Trophoblast cell (in vitro differentiated cells and primary cell): ENCODE data around the gene TRAF4.
A peak's percentile ranks its signal among the peaks of the same experiment; 100 is the strongest.

Source experiments
- DNase-seq, 2 donors: peaks; one replicate each; pipeline ENCODE4 v3.0.0-alpha.2; 2016
- H2AFZ ChIP-seq: 2 replicates; pipeline ENCODE4 v1.6.1; 2013; ENCODE audit warnings: low read length, moderate library complexity, mild to moderate bottlenecking; ENCODE audit not compliant: insufficient read depth, poor library complexity
- H2AK5ac ChIP-seq: 2 replicates; pipeline ENCODE4 v1.6.1; 2013; ENCODE audit warnings: mild to moderate bottlenecking, low read length
- H2BK120ac ChIP-seq: 2 replicates; pipeline ENCODE4 v1.6.1; 2013; ENCODE audit warnings: low read length, mild to moderate bottlenecking, moderate library complexity; ENCODE audit not compliant: insufficient read depth, poor library complexity
- H2BK12ac ChIP-seq: 2 replicates; pipeline ENCODE4 v1.6.1; 2013; ENCODE audit warnings: mild to moderate bottlenecking, low read length, moderate library complexity
- H2BK5ac ChIP-seq: 2 replicates; pipeline ENCODE4 v1.6.1; 2013; ENCODE audit warnings: low read length, low read depth, moderate library complexity, mild to moderate bottlenecking; ENCODE audit not compliant: poor library complexity
- H3K14ac ChIP-seq: 2 replicates; pipeline ENCODE4 v1.6.1; 2013; ENCODE audit warnings: mild to moderate bottlenecking, low read length
- H3K18ac ChIP-seq: 2 replicates; pipeline ENCODE4 v1.6.1; 2013; ENCODE audit warnings: mild to moderate bottlenecking, low read length
- H3K23ac ChIP-seq: 2 replicates; pipeline ENCODE4 v1.6.1; 2013; ENCODE audit warnings: low read length
- H3K27ac ChIP-seq: 2 replicates; pipeline ENCODE4 v1.5.1; 2013; ENCODE audit warnings: low read depth, mild to moderate bottlenecking, inconsistent platforms, low read length, moderate library complexity
- H3K27me3 ChIP-seq: 2 replicates; pipeline ENCODE4 v1.6.1; 2013; ENCODE audit warnings: inconsistent platforms, mild to moderate bottlenecking, low read length, moderate library complexity; ENCODE audit not compliant: insufficient read depth
- H3K36me3 ChIP-seq, 2 experiments: 1 replicate in 1 of 2; 2 replicates in 1 of 2; pipeline ENCODE4 v1.6.1; 2013; ENCODE audit warnings: low read length in 2 of 2, mild to moderate bottlenecking in 2 of 2, moderate library complexity in 1 of 2; ENCODE audit not compliant: insufficient read depth in 2 of 2, control insufficient read depth in 1 of 2
- H3K4ac ChIP-seq: 2 replicates; pipeline ENCODE4 v1.6.1; 2013; ENCODE audit warnings: low read depth, mild to moderate bottlenecking, low read length, moderate library complexity
- H3K4me1 ChIP-seq, 2 experiments: 1 replicate in 1 of 2; 2 replicates in 1 of 2; pipeline ENCODE4 v1.6.1; 2013; ENCODE audit warnings: low read length in 2 of 2, mild to moderate bottlenecking in 2 of 2, moderate library complexity in 1 of 2; ENCODE audit not compliant: insufficient read depth in 2 of 2, control insufficient read depth in 1 of 2
- H3K4me2 ChIP-seq: 2 replicates; pipeline ENCODE4 v1.6.1; 2013; ENCODE audit warnings: inconsistent platforms, mild to moderate bottlenecking, low read length, moderate library complexity
- H3K4me3 ChIP-seq: 2 replicates; pipeline ENCODE4 v1.5.1; 2013; ENCODE audit warnings: mild to moderate bottlenecking, low read depth, low read length, inconsistent platforms
- H3K79me1 ChIP-seq: one replicate; pipeline ENCODE4 v1.6.1; 2013; ENCODE audit warnings: low read length
- H3K79me2 ChIP-seq: 2 replicates; pipeline ENCODE4 v1.6.1; 2013; ENCODE audit warnings: low read length, mild to moderate bottlenecking; ENCODE audit not compliant: control insufficient read depth, insufficient read depth, poor library complexity
- H3K9ac ChIP-seq: 2 replicates; pipeline ENCODE4 v1.6.1; 2013; ENCODE audit warnings: mild to moderate bottlenecking, low read length
- H3K9me3 ChIP-seq: 2 replicates; pipeline ENCODE4 v1.6.1; 2013; ENCODE audit warnings: low read depth, mild to moderate bottlenecking, control low read depth, inconsistent platforms, low read length; ENCODE audit not compliant: insufficient read depth
- H4K12ac ChIP-seq: 2 replicates; pipeline ENCODE4 v1.6.1; 2013; ENCODE audit warnings: low read depth, mild to moderate bottlenecking, low read length, moderate library complexity
- H4K8ac ChIP-seq: 2 replicates; pipeline ENCODE4 v1.6.1; 2013; ENCODE audit warnings: low read depth, mild to moderate bottlenecking, low read length, moderate library complexity
- H4K91ac ChIP-seq: one replicate; pipeline ENCODE4 v1.6.1; 2013; ENCODE audit warnings: low read depth, mild to moderate bottlenecking, low read length, moderate library complexity
- WGBS: extraction: QIAGEN DNeasy Blood & Tissue Kit; methylation state at CpG from one replicate; pipeline ENCODE4 v1.1.7; 2013; ENCODE audit warnings: missing lambda C conversion rate; ENCODE audit not compliant: insufficient read length, insufficient coverage; ENCODE audit errors: extremely low coverage; 5-methylcytosine and 5-hydroxymethylcytosine counted together

Gene TRAF4

DNA sequence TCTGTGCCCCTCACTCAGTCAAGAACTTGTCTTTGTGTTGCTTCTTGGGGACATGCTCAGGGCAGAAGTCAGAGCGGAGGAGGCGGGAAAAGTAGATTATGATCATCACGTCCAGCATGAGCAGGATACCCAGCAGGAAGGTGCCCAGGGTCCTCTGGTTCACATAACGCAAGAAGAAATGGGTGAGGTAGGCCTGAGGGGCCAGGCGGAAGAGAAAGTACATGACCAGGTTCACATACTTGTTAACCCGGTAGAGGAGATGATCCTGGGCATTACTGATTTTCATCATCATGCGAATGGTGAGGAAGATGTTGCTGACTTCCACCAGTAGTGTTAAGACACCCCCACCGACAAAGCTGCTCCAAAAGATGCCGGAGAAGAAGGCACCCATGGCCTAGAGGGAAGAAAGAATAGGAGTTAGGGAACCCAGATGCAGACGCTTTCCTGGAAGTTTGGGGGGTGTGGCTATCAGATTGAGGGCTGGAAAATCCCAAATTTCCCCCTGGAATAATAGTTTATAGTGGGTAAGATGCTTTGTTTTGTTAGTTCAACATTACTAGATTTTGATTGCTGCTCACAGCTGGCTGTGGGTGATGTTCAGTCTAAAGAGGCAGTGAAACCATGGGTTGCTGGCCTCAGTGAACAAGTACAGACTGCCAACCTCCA is 19.2 kb upstream of the TRAF4 start:
- H2AFZ ChIP-seq = no peak overlapping the region
- no peaks in the 10 kb centered on the region for H3K9me3 ChIP-seq
- H3K23ac ChIP-seq = no peak overlapping the region
- no peak overlapping the region for H4K12ac ChIP-seq
- WGBS = no CpG with 5 or more reads among the region's 10 CpGs
- no peak overlapping the region for H3K4ac ChIP-seq
- no peak for DNase-seq
- H3K4me3 ChIP-seq = peak overlapping the region; percentile 75
- H4K8ac ChIP-seq = no peak overlapping the region
- peak overlapping the region; percentile 91 for H3K27ac ChIP-seq
- H3K27me3 ChIP-seq = no peaks in the 10 kb centered on the region
- peaks cover 27 to 36% of the 10 kb centered on the region in 2 experiments for H3K36me3 ChIP-seq
- H2BK12ac ChIP-seq = no peak overlapping the region
- peaks cover 23% of the 10 kb centered on the region for H3K79me2 ChIP-seq
- H3K14ac ChIP-seq = no peak overlapping the region
- no peak overlapping the region for H4K91ac ChIP-seq
- peak overlapping the region; percentile 85 for H3K4me2 ChIP-seq
- peak overlapping the region; percentile 39 for H3K9ac ChIP-seq
- H2BK120ac ChIP-seq = no peak overlapping the region
- no peak overlapping the region for H2BK5ac ChIP-seq
- H3K18ac ChIP-seq = no peak overlapping the region
- peaks cover 16 to 17% of the 10 kb centered on the region in 2 experiments for H3K4me1 ChIP-seq
- peaks cover 33% of the 10 kb centered on the region for H3K79me1 ChIP-seq
- no peak overlapping the region for H2AK5ac ChIP-seq

DNA sequence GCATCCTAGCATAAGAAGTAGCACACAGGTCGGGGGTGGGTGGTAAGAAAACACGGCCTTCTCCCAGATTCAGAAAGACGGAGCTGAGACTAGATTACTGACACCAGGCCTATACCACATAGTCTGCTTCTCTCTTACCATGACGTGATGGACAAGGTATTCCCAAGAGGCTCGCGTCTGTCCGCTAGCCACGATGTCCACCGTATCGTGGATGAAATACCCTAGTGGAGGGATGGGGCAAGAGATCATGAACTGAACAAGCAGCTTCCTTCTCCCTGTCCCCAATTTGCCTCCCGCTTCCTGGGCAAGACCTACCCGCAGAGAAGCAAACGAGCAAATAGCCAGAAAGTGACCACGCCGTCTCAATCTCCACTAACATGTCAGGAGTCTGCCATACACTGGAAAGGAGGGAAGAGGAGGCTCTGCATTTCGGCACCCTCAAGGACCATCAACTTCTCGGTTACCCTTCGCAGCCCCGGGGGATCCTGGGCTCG is 18.6 kb upstream of the TRAF4 start:
- Histone ChIP-seq H3K27ac (peak overlapping the region; percentile 91), H3K4me1 (peaks cover 16 to 17% of the 10 kb centered on the region in 2 experiments), H2BK12ac (no peak overlapping the region), H2BK120ac (no peak overlapping the region), H4K8ac (no peak overlapping the region), H4K12ac (no peak overlapping the region), H3K27me3 (no peaks in the 10 kb centered on the region), H3K9me3 (no peaks in the 10 kb centered on the region), H3K9ac (peak overlapping the region; percentile 8), H3K4me2 (peak overlapping the region; percentile 85), H3K14ac (no peak overlapping the region), H3K4me3 (peak overlapping the region; percentile 75), H3K18ac (peak overlapping the region; percentile 97), H3K79me2 (peaks cover 19% of the 10 kb centered on the region), H3K36me3 (peaks cover 27 to 36% of the 10 kb centered on the region in 2 experiments), H2BK5ac (peak overlapping the region; percentile 20), H3K23ac (no peak overlapping the region), H2AFZ (peak overlapping the region; percentile 19), H4K91ac (peak overlapping the region; percentile 95), H3K79me1 (peaks cover 29% of the 10 kb centered on the region), H2AK5ac (peak overlapping the region; percentile 16), H3K4ac (no peak overlapping the region)
- no CpG with 5 or more reads among the region's 20 CpGs for WGBS
- DNase-seq = peak; percentile 71 to 81

DNA sequence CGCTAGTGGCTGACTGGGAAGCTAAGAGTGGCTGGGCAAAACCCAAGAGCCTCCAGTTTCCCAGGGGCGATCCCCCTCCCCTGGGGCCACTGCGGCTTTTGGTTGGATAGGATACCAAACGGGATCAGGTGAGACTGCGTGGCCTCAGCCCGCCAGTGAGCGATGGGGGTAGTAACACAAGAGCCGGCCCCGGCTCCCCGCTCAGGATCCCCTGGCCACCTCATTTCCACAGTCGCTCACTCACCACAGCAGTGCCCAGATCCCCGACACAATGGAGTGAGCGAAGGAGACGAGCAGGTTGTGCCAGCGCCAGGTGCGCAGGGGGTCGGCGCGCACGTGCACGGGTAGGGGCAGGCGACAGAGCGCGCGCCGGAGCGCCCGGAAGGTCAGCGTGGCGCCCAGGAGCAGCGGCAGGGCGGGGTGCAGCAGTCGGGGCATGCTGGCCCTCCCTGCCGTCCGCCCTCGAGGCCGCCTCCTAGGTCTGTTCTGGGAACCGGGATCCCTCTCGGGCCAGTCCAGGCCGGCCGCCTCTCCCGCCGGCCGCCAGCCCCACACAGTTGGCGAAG is 18.1 kb upstream of the TRAF4 start:
- H3K4ac ChIP-seq = peak overlapping the region; percentile 77
- no peaks in the 10 kb centered on the region for H3K9me3 ChIP-seq
- peak overlapping the region; percentile 97 for H3K18ac ChIP-seq
- peak overlapping the region; percentile 55 for H2BK12ac ChIP-seq
- peak overlapping the region; percentile 75 for H3K4me3 ChIP-seq
- H3K14ac ChIP-seq = peak overlapping the region; percentile 96
- peaks cover 16% of the 10 kb centered on the region for H3K79me2 ChIP-seq
- peaks cover 16 to 17% of the 10 kb centered on the region in 2 experiments for H3K4me1 ChIP-seq
- peak overlapping the region; percentile 87 for H2AK5ac ChIP-seq
- peak overlapping the region; percentile 98 for H4K8ac ChIP-seq
- peak overlapping the region; percentile 95 for H2BK5ac ChIP-seq
- H2BK120ac ChIP-seq = peak overlapping the region; percentile 92
- peak overlapping the region; percentile 92 for H4K12ac ChIP-seq
- H3K4me2 ChIP-seq = peak overlapping the region; percentile 85
- peak overlapping the region; percentile 77 for H2AFZ ChIP-seq
- no peaks in the 10 kb centered on the region for H3K27me3 ChIP-seq
- peaks cover 28% of the 10 kb centered on the region for H3K79me1 ChIP-seq
- H3K36me3 ChIP-seq = peaks cover 25 to 35% of the 10 kb centered on the region in 2 experiments
- WGBS = no CpG with 5 or more reads among the region's 45 CpGs
- H4K91ac ChIP-seq = peak overlapping the region; percentile 95
- DNase-seq = peak in 1 of 2 donors; percentile 63
- H3K23ac ChIP-seq = no peak overlapping the region
- H3K9ac ChIP-seq = peak overlapping the region; percentile 76
- peak overlapping the region; percentile 91 for H3K27ac ChIP-seq

DNA sequence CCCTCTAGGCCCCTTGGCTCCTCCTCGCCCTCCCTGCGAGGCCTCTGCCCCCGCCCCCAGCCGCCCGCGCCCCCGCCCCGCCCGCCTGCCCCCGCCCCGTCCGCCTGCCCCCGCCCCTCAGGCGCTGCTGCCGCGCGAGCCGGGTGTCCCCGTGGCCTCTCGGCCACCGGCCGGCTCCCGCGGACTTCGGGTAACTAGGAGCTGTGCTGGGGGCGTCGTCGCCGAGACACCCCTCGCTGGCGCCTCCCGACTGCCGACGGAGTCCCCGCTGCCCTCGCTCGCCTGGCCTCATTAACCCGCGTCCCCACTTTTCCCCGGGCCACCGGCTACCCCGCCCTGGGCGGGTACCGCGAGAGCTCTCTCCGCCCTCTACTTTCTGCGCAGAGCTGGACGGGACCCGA is 17.6 kb upstream of the TRAF4 start, which contains the start of gene TLCD1:
Gene TLCD1, minus strand, starts transcription at position 8 of the 401 bp plus-strand sequence. CDS start 136 bp downstream, outside the sequence.
- no peak within 1 kb of the TSS for H3K23ac ChIP-seq
- H3K4me2 ChIP-seq = peak within 1 kb of the TSS; percentile 94
- H2AFZ ChIP-seq = peak within 1 kb of the TSS; percentile 77
- DNase-seq = peak in 1 of 2 donors; percentile 77
- no peaks in the 10 kb centered on the region for H3K27me3 ChIP-seq
- H3K14ac ChIP-seq = peak within 1 kb of the TSS; percentile 96
- H3K4me3 ChIP-seq = peak within 1 kb of the TSS; percentile 81
- peak within 1 kb of the TSS; percentile 92 for H2BK120ac ChIP-seq
- peak within 1 kb of the TSS; percentile 92 for H4K12ac ChIP-seq
- H2AK5ac ChIP-seq = peak within 1 kb of the TSS; percentile 87
- WGBS = no CpG with 5 or more reads among the region's 49 CpGs
- H3K18ac ChIP-seq = peak within 1 kb of the TSS; percentile 97
- peak within 1 kb of the TSS; percentile 77 for H3K4ac ChIP-seq
- H4K91ac ChIP-seq = peak within 1 kb of the TSS; percentile 95
- peak within 1 kb of the TSS; percentile 55 for H2BK12ac ChIP-seq
- H2BK5ac ChIP-seq = peak within 1 kb of the TSS; percentile 95
- no peaks in the 10 kb centered on the region for H3K9me3 ChIP-seq
- H3K4me1 ChIP-seq = peaks cover 16 to 17% of the 10 kb centered on the region in 2 experiments
- peak within 1 kb of the TSS; percentile 91 for H3K27ac ChIP-seq
- peak within 1 kb of the TSS; percentile 98 for H4K8ac ChIP-seq
- peaks cover 22 to 31% of the 10 kb centered on the region in 2 experiments for H3K36me3 ChIP-seq
- peaks cover 28% of the 10 kb centered on the region for H3K79me1 ChIP-seq
- peak within 1 kb of the TSS; percentile 89 for H3K9ac ChIP-seq
- H3K79me2 ChIP-seq = peaks cover 13% of the 10 kb centered on the region
